IPS DF 19.7 (cell line): Measurements from ENCODE around the gene SZT2.
"Not testable (repeated sequence)": the region's sequence is repeated elsewhere in the genome, so short reads cannot be mapped to it uniquely, and the experiment has no call there.

Experiments used
- DNase-seq: peaks from one replicate; pipeline ENCODE4 v3.0.0-alpha.2; 2013; ENCODE audit warnings: low read depth, low spot score

Gene SZT2

DNA sequence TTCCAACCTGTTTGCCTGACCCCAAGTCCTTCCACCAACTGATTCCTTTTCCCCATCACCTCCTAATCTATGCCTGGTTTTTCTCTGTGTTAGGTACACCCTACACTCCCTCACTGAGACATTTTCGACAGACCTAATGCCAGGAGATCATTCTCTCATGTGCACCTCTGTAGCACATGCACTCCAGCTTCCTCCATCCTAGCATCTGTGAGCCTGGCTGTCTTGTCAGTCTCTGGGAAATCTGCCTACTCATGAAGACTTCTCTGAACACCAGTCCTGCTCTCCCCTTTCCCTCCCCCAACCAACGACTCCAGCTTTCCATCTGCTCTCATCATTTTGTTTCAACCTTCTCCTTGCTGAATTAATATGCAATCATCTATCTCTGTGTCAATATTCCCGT, 1.1 kb upstream of the SZT2 start:
- DNase-seq, result no peak

DNA sequence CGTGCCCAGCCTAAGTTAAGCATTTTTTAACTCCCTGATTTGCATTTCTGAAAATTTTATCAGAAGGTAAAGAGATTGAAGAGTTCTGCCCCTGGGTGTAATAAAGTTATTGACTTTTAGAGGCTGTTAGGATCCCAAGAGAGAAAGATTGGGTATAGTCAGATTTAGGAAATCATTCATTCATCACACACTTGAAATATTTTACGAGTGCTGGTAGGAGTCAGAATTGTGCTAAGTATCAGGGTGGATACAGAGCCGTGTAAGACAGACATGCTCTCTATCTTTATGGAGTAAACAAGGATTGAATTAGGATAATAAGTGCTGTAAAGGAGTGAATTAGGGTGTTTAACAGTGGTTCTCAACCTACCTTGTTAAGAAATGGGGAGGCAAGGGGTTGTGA, 3.0 kb downstream of the SZT2 start:
- no peak for DNase-seq

DNA sequence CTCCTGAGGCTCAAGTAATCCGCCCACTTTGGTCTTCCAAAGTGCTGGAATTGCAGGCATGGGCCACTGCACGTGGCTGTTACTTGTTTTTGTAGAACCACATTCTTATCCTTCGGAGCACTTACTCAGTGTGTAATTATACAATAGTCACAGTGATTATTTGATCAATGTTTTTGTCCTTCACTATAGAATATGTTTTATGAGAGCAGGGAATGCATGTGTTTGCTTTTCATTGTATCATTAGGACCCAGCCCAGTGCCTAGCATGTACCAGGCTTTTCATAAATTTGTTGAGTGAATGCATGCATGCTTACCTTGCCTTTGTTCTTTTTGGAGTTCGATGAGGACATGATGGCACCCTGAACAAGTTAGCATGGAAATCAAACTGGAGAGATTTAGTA, 5.8 kb downstream of the SZT2 start:
- no peak for DNase-seq

DNA sequence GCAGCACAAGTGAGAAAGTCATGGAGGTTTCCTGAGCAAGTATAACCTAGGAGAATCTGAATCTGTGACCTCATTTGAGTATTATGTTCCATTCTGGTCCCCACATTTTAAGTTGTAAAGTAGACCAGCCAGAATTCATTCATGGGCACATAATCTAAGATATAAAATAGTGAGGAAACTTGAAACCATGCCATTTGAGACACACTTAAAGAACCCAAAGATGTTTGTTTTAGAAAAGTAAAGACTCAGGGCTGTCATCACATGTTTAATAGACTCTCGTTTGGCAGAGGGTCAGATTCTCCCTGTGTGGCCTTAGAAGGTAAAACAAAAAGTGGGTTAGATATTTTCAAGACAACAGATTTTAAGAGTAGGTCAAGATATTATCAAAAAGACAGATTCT, 6.4 kb downstream of the SZT2 start:
- DNase-seq, result no peak

DNA sequence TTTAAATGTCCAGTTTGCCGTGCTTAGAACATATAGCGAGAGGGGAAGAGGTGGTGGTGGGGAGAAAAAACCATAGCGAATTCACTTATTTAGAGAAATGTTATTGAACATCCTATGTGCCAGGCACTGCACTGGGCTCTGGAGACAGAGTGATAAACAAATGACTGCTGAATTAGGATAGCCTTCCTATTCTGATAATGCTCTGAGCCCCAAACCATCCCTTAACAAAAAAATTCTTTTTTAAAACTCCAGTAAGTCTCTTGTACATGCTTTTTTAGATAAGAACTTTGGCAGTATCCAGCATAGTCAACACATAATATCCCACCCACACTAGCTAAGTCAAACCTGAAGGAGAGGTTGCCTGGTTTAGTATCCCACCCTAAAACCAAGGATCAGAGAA, 8.5 kb downstream of the SZT2 start:
- DNase-seq, result no peak

DNA sequence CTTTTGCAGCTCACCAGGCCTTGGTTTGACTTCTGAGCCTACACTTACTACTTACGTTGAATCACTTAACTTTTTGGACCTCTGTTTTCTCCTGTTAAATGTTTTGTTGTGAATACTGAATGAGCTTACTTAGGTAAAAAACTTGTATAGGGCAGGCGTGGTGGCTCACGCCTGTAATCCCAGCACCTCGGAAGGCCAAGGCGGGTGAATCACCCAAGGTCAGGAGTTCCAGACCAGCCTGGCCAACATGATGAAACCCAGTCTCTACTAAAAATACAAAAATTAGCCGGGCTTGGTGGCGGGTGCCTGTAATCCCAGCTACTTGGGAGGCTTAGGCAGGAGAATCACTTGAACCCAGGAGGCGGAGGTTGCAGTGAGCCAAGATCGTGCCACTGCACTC, 10.7 kb downstream of the SZT2 start:
- not testable (repeated sequence) for DNase-seq

DNA sequence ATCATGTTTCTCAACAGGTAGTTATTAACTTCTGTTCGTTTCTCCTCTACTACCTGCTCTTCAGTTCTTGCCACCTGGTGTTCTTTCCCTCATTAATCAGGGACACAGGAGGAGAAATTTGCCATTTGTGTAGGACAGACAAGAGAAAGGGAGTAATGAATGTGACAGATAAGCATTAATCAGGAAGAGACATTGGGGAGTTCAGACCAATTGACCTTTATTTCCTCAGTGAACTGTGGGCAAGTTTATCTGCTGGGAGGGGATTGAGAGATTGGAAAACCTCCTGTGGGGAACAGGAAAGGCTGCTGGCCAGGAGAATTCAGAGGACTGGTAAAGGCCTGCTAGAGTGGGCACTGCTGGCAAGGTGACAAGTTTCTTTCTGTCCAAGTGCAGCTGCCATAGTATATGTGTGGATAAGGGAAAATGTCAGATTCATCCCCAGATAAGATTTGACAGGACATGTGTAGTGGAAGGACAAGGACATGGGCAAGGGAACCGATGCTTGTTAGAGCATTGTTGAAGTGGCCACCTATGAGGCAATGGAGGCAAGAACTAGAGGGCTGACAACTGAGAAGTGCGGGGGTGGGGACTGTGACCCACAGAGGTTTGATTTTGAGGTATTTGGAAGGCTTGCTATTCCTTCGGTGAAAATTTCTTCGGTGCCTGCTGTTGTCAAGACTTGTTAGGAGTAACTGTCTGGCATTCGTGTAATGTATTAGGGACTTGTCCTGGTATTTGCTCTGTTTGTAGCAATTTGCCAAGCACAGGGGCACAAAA, 12.6 kb downstream of the SZT2 start:
- DNase-seq, result no peak

DNA sequence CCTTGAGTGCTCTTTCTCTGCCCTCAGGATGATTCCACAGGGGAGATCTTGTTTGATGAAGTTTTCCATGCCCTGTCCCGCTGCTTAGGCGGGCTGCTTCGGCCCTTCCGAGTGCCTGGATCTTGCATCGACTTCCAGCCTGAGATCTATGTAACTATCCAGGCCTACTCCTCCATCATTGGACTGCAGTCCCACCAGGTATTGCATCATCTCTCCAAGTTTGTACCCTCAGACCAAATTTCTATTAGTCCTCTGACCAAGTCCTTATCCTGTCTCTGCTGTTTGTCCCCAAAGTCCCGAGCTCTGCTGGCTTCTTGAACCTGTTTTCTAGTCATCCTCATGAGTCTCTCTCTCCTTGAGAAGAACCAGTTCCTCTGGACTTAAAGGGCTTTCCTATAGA, 14.7 kb downstream of the SZT2 start:
- DNase-seq, result no peak

DNA sequence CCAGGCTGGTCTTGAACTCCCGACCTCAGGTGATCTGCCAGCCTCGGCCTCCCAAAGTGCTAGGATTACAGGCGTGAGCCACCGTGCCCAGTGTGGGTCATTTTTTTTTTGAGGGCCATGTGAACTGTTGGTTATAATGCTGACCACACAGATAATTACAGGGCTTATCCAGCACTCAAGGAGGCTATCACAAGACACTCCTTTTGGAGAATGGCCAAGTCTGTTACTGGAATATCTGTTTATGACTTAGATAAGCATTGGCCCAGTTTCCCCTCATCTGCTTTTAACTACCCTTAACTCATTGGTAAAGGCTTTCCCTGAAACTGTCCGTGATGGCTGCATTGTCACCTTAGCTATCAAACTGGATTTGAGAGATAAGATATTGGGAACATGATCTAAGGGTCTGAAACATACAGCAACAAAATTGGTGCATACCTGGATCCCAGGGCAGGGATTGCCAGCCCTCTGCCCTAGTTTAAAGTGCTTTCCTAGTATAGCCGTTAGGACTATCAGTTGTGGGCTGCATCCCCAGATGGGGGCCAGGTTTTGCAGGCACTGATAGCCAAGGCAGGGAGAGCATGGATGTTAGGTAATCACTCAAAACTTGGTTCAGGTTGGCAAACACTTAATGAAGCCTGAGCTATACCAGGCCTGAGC, 15.6 kb downstream of the SZT2 start:
- DNase-seq, result no peak

DNA sequence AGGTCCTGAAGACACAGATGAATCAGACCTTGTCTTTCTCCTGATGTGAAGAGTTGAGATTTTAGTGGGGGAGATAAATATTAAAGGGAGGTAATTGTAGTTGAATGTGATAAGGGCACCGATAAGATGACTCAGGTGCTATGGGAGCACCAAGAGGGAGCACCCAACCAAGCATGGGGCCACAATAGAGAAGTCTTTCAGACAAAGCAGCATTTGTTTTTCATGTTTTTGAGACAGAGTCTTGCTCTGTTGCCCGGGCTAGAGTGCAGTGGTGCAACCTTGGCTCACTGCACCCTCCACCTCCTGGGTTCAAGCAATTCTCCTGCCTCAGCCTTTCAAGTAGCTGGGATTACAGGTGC, 16.2 kb downstream of the SZT2 start:
- DNase-seq, result no peak

DNA sequence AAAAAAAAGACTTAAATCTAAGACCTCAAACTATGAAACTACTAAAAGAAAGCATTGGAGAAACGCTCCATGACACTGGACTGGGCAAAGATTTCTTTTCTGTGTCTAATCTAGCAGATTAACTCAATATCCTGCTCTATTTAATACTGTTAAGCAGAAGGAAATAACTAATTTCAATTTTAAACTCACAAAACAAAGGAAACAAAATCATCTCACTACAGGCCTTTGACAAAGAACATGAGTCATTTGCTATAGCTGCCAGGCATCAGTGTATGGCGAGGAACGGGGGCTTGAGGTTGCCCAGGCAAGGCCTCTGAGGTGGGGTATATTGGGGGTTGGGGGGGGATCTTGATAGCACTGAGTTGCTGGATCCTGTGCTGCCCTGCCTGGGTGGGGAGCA, 20.9 kb downstream of the SZT2 start:
- no peak for DNase-seq

DNA sequence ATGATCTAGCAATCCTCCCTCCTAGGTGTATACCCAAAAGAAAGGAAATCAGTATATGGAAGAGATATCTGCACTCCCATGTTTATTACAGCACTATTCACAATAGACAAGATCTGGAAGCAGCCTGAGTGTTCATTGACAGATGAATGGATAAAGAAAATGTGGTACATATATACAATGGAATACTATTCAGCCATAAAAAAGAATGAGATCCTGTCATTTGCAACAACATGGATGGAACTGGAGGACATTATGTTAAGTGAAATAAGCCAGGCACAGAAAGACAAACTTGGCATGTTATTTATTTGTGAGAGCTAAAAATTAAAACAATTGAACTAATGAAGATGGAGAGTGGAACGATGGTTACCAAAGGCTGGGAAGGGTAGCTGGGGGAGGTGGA, 23.7 kb downstream of the SZT2 start:
- DNase-seq, result not testable (repeated sequence)

DNA sequence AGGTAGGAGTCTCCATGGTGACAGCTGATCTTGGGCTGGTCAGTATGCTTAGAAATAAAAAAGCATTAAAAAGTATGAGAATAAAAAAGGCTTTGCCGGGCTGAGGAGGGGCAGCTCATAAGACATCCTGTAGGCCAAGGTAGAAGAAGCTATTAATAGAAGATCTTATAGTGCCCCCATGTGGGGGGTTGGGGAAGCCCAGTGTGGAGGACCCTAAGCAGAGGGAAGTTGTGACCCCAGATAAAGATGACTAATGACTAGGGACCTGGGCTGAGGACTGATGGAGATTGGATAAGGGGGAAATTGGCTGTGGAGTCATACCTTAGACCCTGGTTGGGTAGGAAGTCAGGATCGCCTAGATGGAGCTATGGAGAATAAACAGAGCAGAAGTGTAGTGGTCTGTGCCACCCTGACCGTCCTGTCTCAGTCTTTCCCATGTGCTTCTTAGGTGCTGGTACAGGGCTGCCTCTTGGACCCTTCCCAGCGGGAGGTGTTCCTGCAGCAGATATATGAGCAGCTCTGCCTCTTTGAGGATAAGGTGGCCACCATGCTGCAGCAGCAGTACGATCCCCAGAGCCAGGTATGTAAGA, 25.0 kb downstream of the SZT2 start:
- DNase-seq, result peak; percentile 33

DNA sequence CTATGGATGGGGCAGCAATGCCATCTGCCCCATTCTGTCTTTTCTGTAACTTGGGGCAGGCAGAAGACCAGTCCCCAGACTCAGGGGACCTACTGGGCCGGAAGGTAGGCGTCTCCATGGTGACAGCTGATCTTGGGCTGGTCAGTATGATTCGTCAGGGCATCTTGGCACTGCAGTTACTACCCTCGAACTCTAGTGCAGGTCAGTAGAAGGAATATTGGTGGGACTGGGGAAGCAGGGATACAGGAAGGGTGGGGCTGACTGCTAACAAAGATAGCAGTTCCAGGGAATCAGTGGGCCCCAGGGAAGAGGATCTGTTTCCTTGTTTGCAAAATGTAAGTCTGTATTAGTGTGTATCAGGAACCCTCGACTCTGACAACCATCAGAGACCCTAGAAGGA, 26.2 kb downstream of the SZT2 start:
- no peak for DNase-seq

DNA sequence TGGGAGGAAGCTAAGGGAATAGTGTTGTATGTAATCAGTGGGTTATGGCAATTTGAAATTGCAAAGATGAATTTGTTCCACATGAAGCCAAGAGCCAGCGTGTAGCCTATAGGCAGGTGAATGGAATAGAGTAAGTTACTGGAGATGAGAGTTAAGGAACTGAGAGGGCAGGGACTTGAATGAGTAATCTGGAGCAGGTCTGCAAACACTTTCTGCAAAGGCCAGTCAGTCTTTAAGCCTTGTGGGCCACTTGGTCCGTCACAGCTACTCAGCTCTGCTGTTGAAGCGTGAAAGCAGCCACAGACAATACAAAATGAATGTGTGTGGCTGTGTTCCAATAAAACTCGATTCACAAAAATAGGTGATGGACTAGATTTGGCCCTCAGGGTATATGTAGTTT, 29.2 kb downstream of the SZT2 start:
- no peak for DNase-seq

DNA sequence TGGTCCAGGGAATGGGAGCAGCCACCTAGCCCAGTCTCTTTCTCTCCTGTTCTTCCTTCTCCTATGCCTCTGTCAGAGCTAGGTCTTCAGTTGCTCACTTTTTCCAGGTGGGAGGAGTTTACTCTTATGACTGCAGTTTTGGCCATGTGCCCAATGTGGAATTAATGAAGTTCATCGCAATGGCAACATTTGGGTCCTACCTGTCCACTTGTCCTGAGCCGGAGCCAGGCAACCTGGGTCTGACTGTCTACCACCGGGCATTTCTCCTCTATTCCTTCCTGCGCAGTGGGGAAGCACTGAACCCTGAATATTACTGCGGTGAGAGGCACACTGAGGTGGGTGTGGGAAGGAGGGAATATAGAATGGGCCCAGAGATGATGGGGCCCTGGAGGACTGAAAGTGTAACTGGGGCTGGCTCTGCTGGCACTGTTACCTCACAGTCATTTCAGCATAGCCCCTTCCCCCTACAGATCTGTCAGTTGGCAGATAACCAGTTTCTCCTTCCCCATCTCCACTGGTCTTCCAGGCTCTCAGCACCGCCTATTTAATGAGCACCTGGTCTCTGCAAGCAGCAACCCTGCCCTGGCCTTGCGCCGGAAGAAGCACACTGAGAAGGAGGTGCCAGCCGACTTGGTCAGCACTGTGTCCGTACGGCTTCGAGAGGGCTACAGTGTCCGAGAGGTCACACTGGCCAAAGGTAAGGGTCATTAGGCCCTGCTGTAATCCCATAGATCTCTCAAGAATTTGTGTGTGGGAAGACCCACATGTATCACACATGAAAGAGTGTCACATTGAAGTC, 30.1 kb downstream of the SZT2 start:
- DNase-seq, result no peak

DNA sequence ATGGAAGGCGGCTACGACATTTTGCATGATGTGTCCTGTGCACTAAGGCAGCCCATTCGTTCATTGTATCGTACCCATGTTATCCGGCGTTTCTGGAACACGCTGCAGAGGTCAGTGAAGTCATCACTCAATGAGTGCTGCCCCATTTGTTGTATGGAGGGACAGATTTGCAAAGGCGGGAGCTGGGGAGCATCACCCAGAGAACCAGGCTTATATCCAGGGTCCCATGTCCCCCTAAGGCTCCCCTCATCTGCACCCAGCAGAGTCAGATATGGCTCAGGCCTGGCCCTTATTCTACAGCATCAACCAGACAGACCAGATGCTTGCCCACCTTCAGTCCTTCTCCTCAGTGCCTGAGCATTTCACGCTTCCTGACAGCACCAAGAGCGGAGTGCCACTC, 31.2 kb downstream of the SZT2 start:
- no peak for DNase-seq

DNA sequence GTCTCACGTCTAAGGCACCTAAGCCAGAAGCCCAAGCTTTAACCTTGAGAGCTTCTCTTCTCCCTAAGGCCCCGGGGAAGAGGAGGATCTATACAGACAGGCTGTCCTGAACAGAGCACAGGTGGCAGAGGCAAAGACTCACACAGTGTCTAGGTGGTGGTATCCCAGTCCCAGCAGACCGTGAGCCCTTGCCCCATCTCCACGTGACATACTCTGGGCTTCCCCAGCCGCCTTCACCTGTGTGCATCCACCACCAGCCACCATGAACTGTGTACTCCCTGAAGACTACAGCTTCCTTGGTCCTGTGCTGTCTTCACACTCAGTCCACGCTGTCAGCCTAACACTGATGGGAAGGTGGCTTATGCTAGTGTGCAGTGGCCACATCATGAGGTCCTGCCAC, 31.7 kb downstream of the SZT2 start:
- DNase-seq, result no peak

DNA sequence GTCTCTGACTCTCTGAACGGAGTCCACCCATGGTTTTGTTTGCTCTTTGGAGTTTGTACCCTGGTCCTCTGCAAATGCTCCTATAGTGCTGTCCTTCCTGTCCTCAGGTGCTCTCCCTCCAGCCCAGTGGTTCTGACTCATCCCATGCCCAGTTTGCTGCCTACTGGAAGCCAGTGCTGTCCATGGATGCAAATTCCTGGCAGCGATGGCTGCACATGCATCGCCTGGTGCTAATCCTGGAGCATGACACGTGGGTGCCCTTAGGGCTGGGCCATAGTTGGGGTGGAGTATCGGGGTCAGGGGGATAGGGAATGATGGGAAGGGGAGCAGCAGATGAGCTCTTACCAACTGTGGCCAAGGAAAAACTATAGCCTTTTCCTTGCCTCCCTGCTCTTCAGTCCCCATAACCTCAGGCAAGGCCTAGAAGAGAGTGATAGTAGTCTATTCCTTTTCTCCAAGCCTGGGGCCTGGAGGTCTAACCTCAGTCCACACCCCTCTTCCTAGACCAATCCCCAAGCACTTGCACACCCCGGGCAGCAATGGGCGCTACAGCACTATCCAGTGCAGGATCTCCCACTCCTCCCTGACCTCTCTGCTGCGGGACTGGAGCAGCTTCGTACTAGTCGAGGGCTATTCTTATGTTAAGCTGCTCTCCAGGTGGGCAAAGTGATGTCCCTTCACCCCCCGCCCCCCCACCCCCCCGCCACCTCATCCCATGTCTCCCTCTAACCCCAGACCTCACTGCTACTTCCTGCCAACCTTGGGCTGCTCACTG, 32.5 kb downstream of the SZT2 start:
- DNase-seq, result peak; percentile 23

DNA sequence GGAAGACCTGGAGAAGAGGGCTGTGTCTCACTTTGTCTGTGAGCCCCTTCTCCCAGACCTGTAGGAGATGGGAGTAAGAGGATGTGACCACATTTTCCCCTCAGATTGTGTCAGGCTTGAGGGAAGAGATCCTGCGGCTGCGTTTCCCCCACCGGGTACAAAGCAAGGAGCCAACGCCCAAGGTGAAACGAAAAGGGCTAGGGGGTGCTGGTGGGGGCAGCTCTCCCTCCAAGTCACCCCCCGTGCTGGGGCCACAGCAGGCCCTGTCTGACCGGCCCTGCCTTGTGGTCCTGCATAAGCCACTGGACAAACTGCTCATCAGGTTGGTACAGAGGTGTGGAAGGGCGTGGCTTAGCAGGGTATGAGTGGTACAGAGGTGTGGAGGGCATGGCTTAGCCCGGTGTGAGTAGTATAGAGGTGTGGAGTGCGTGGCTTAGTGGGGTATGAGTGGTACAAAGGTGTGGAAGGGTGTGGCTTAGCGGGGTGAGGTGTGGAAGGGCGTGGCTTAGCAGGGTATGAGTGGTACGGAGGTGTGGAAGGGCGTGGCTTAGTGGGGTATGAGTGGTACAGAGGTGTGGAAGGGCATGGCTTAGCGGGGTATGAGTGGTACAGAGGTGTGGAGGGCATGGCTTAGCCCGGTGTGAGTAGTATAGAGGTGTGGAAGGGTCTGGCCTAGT, 33.4 kb downstream of the SZT2 start:
- DNase-seq, result no peak
